Upper lobe of left lung (tissue), 6 donors: Measurements from ENCODE around the gene STIM2. TPM values are rescaled to one million over a fixed set of nuclear protein-coding genes. Genes with fewer than 3 reads are reported as not detected.

Experiments used
- ATAC-seq, 2 donors: fragments of 200-7000 bp; cut with Tn5 transposase; one replicate each; pipeline ENCODE4 v1.9.1; 2022; ENCODE audit warnings: mild to moderate bottlenecking in 2 of 2, moderate library complexity in 2 of 2; ENCODE audit not compliant: low FRiP score in 2 of 2
- DNase-seq, 2 donors: peaks; one replicate each; pipeline ENCODE4 v3.0.0-alpha.2; 2019 to 2020
- H3K27ac ChIP-seq, 4 donors: fragments of 200-600 bp; sonication (generic); one replicate each; pipeline ENCODE4 v1.5.1; 2016 to 2019
- H3K27me3 ChIP-seq, 4 donors: fragments of 200-600 bp; sonication (generic); one replicate each; pipeline ENCODE4 v1.5.1; 2017 to 2019
- H3K36me3 ChIP-seq, 4 donors: fragments of 200-600 bp; sonication (generic); one replicate each; pipeline ENCODE4 v1.5.1; 2016 to 2019
- H3K4me1 ChIP-seq, 4 donors: fragments of 200-600 bp; sonication (generic); one replicate each; pipeline ENCODE4 v1.5.1; 2018 to 2019
- H3K4me3 ChIP-seq, 4 donors: fragments of 200-600 bp; sonication (generic); one replicate each; pipeline ENCODE4 v1.5.1; 2017 to 2019; ENCODE audit warnings: mild to moderate bottlenecking in 2 of 4, moderate library complexity in 1 of 4
- H3K9me3 ChIP-seq, 4 donors: fragments of 200-600 bp; sonication (generic); one replicate each; pipeline ENCODE4 v1.5.1; 2018 to 2019
- CTCF ChIP-seq, 6 experiments: fragments of 450-650 bp in 4 of 6; fragments of 200-600 bp in 2 of 6; sonication (generic) in 2 of 6; IDR thresholded peaks; one replicate each; pipeline ENCODE4 v1.5.1; 2016 to 2019; ENCODE audit warnings: antibody characterized with exemption in 6 of 6
- EP300 ChIP-seq, 4 donors: sonication (generic); formaldehyde crosslinking; IDR thresholded peaks; one replicate each; pipeline ENCODE4 v1.5.1; 2017; ENCODE audit warnings: antibody characterized with exemption in 4 of 4, control low read depth in 2 of 4
- POLR2A ChIP-seq, 4 donors: fragments of 450-650 bp; IDR thresholded peaks; one replicate each; pipeline ENCODE4 v1.5.1; 2016 to 2017; ENCODE audit warnings: antibody characterized with exemption in 4 of 4, mild to moderate bottlenecking in 2 of 4
- POLR2AphosphoS5 ChIP-seq, 2 donors: sonication (generic); formaldehyde crosslinking; IDR thresholded peaks; one replicate each; pipeline ENCODE4 v1.5.1; 2017; ENCODE audit warnings: antibody characterized with exemption in 2 of 2
- WGBS, 2 donors: methylation state at CpG; one replicate each; pipeline ENCODE4 v1.1.5; 2017 to 2018; 5-methylcytosine and 5-hydroxymethylcytosine counted together
- total RNA-seq, 6 donors: library from RNA; depleted of rRNA in 4 of 6; stranded (reverse); fragments of >200 nt in 4 of 6; gene quantifications; one replicate each; pipeline versions ENCODE4 v1.1.0 to v1.2.1, GENCODE V29; 2016 to 2021
- donor health status: DM: no; HTN: no; CAD: no; lungs with moderate emphysema.
- donor health status: DM: no; HTN: yes; CAD: no; lungs with severe emphysema.

STIM2 gene
- total RNA-seq, 6 donors from 2014 or later = 21.6 to 54.3 (median 37.8) TPM

- H3K4me3 ChIP-seq = no peak overlapping the region
- H3K27ac ChIP-seq = peak overlapping the region in 1 of 4 donors; percentile 13
- no peaks in the 10 kb centered on the region for H3K36me3 ChIP-seq
- TF ChIP-seq CTCF (IDR thresholded peaks at IDR 0.05) = no peak
- no peak for TF ChIP-seq EP300 (IDR thresholded peaks at IDR 0.05)
- no peak for TF ChIP-seq POLR2A (IDR thresholded peaks at IDR 0.05)
- no peak for TF ChIP-seq POLR2AphosphoS5 (IDR thresholded peaks at IDR 0.05)
- ATAC-seq (peak in 1 of 2 donors; percentile 8), DNase-seq (peak in 1 of 2 donors; percentile 46)
- no peaks in the 10 kb centered on the region for H3K9me3 ChIP-seq
- peaks cover 3 to 13% (median 6%) of the 10 kb centered on the region in 4 donors for H3K4me1 ChIP-seq
- no peaks in the 10 kb centered on the region for H3K27me3 ChIP-seq
- WGBS, 2 donors = 92 to 97% methylated on average over 3 to 6 of the region's 7 CpGs
These were observed 13.5 kb downstream of the STIM2 start for GRCh38 chr4:26874110-26874509.

- no peaks in the 10 kb centered on the region for H3K27me3 ChIP-seq
- TF ChIP-seq EP300 (IDR thresholded peaks at IDR 0.05) (no peak), POLR2AphosphoS5 (IDR thresholded peaks at IDR 0.05) (no peak), CTCF (IDR thresholded peaks at IDR 0.05) (no peak), POLR2A (IDR thresholded peaks at IDR 0.05) (no peak)
- DNase-seq (no peak), ATAC-seq (no peak)
- H3K36me3 ChIP-seq = no peaks in the 10 kb centered on the region
- 86 to 93% methylated on average over 3 of the region's 3 CpGs for WGBS, 2 donors
- peaks cover 0 to 13% (median 3%) of the 10 kb centered on the region in 4 donors for H3K4me1 ChIP-seq
- no peak overlapping the region for H3K4me3 ChIP-seq
- no peak overlapping the region for H3K27ac ChIP-seq
- H3K9me3 ChIP-seq = no peaks in the 10 kb centered on the region
These were observed 16.8 kb downstream of the STIM2 start for GRCh38 chr4:26877406-26877805.

- Histone ChIP-seq H3K27me3 (no peaks in the 10 kb centered on the region), H3K36me3 (no peaks in the 10 kb centered on the region), H3K27ac (peak overlapping the region in 1 of 4 donors; percentile 27), H3K9me3 (no peaks in the 10 kb centered on the region), H3K4me3 (no peak overlapping the region), H3K4me1 (peaks cover 2 to 12% (median 3%) of the 10 kb centered on the region in 4 donors)
- ATAC-seq (peak in 1 of 2 donors; percentile 61), DNase-seq (no peak)
- 85 to 96% methylated on average over 3 of the region's 3 CpGs for WGBS, 2 donors
- TF ChIP-seq EP300 (IDR thresholded peaks at IDR 0.05) (no peak), POLR2AphosphoS5 (IDR thresholded peaks at IDR 0.05) (no peak), POLR2A (IDR thresholded peaks at IDR 0.05) (no peak), CTCF (IDR thresholded peaks at IDR 0.05) (no peak)
These were observed 17.3 kb downstream of the STIM2 start for GRCh38 chr4:26877961-26878360.

DNA sequence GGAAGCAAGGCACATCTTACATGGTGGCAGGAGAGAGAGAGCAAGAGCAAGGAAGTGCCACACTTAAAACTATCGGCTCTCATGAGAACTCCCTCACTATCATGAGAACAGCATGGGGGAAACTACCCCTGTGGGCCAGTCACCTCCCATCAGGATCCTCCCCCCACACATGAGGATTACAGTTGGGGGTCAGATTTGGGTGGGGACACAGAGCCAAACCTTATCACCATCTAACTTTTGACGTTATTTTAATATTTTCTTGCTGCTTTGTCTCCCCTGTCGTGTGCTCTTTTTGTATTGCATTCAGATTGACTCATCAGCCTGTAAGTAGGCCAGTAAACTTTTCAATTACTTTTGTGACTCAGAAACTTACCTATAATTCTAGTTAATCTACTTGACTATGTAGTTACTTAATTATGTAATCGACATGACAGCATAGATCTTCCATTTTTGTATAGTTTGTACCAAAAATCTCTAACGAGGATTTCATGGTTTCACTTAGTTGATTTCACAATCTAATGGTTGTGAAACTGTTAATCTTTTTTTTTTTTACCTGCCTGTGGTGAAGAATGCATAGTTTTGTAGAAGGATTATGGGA lies 18.3 kb downstream of the STIM2 start:
- H3K27me3 ChIP-seq = no peaks in the 10 kb centered on the region
- H3K27ac ChIP-seq = peak overlapping the region in 2 of 4 donors; percentile 27 to 63
- TF ChIP-seq POLR2A (IDR thresholded peaks at IDR 0.05) (no peak), POLR2AphosphoS5 (IDR thresholded peaks at IDR 0.05) (no peak), EP300 (IDR thresholded peaks at IDR 0.05) (no peak), CTCF (IDR thresholded peaks at IDR 0.05) (no peak)
- WGBS, 2 donors = 69 to 79% methylated on average over 5 of the region's 5 CpGs
- DNase-seq (no peak), ATAC-seq (peak in 1 of 2 donors; percentile 14)
- H3K4me1 ChIP-seq = peaks cover 3 to 12% (median 8%) of the 10 kb centered on the region in 4 donors
- H3K9me3 ChIP-seq = no peaks in the 10 kb centered on the region
- no peak overlapping the region for H3K4me3 ChIP-seq
- no peaks in the 10 kb centered on the region for H3K36me3 ChIP-seq

- Histone ChIP-seq H3K4me1 (peaks cover 0 to 20% (median 13%) of the 10 kb centered on the region in 4 donors), H3K36me3 (no peaks in the 10 kb centered on the region), H3K9me3 (no peaks in the 10 kb centered on the region), H3K27me3 (no peaks in the 10 kb centered on the region), H3K27ac (peak overlapping the region in 1 of 4 donors; percentile 4), H3K4me3 (no peak overlapping the region)
- TF ChIP-seq POLR2A (IDR thresholded peaks at IDR 0.05) = no peak
- TF ChIP-seq POLR2AphosphoS5 (IDR thresholded peaks at IDR 0.05) = no peak
- TF ChIP-seq CTCF (IDR thresholded peaks at IDR 0.05) = no peak
- TF ChIP-seq EP300 (IDR thresholded peaks at IDR 0.05) = no peak
- ATAC-seq (no peak), DNase-seq (no peak)
- 88 to 90% methylated on average over 2 of the region's 2 CpGs for WGBS, 2 donors
These were observed 19.2 kb downstream of the STIM2 start for GRCh38 chr4:26879805-26880204.
